ENCODE results near the gene L3MBTL2.

The L3MBTL2 gene

GRCh38 chr22:41240377-41241132 is 35.4 kb downstream of the L3MBTL2 start, which contains the start of gene CHADL:
Gene CHADL, minus strand, starts transcription at chr22:41240931. Its CDS starts 50 bp downstream, at chr22:41240881.
- peaks cover 7% of the 10 kb centered on the region for H3K4me1 ChIP-seq (ENCODE audit: control insufficient read depth, insufficient read depth, low read length, poor library complexity, severe bottlenecking)
- H3K27me3 ChIP-seq (replicated peaks; ENCODE audit: control insufficient read depth, insufficient read depth, low read length, poor library complexity, severe bottlenecking) = no peaks in the 10 kb centered on the region
- no peak within 1 kb of the TSS for H3K27ac ChIP-seq (ENCODE audit: insufficient read depth, low read length, poor library complexity, severe bottlenecking)
- no peaks in the 10 kb centered on the region for H3K9me3 ChIP-seq (ENCODE audit: control insufficient read depth, low read length)
- no peaks in the 10 kb centered on the region for H3K36me3 ChIP-seq (ENCODE audit: control insufficient read depth, insufficient read depth, low read length)
- DNase-seq = no peak
- no peak within 1 kb of the TSS for H3K4me3 ChIP-seq (ENCODE audit: insufficient read depth, low read depth, low read length, poor library complexity, severe bottlenecking)

- Histone ChIP-seq H3K4me3 (ENCODE audit: insufficient read depth, low read depth, low read length, poor library complexity, severe bottlenecking) (no peak overlapping the region), H3K36me3 (ENCODE audit: control insufficient read depth, insufficient read depth, low read length) (no peaks in the 10 kb centered on the region), H3K9me3 (ENCODE audit: control insufficient read depth, low read length) (no peaks in the 10 kb centered on the region), H3K27ac (ENCODE audit: insufficient read depth, low read length, poor library complexity, severe bottlenecking) (no peak overlapping the region), H3K4me1 (ENCODE audit: control insufficient read depth, insufficient read depth, low read length, poor library complexity, severe bottlenecking) (peaks cover 7% of the 10 kb centered on the region), H3K27me3 (replicated peaks; ENCODE audit: control insufficient read depth, insufficient read depth, low read length, poor library complexity, severe bottlenecking) (no peaks in the 10 kb centered on the region)
- DNase-seq = no peak
These were observed 36.1 kb downstream of the L3MBTL2 start for GRCh38 chr22:41241133-41241676.

- Histone ChIP-seq H3K9me3 (ENCODE audit: control insufficient read depth, low read length) (no peaks in the 10 kb centered on the region), H3K36me3 (ENCODE audit: control insufficient read depth, insufficient read depth, low read length) (peaks cover 4% of the 10 kb centered on the region), H3K4me3 (ENCODE audit: insufficient read depth, low read depth, low read length, poor library complexity, severe bottlenecking) (no peak overlapping the region), H3K27ac (ENCODE audit: insufficient read depth, low read length, poor library complexity, severe bottlenecking) (no peak overlapping the region), H3K4me1 (ENCODE audit: control insufficient read depth, insufficient read depth, low read length, poor library complexity, severe bottlenecking) (no peaks in the 10 kb centered on the region), H3K27me3 (replicated peaks; ENCODE audit: control insufficient read depth, insufficient read depth, low read length, poor library complexity, severe bottlenecking) (no peaks in the 10 kb centered on the region)
- DNase-seq = no peak
These were observed 37.4 kb downstream of the L3MBTL2 start for GRCh38 chr22:41242396-41243117.

- H3K4me3 ChIP-seq (ENCODE audit: insufficient read depth, low read depth, low read length, poor library complexity, severe bottlenecking) = no peak overlapping the region
- H3K9me3 ChIP-seq (ENCODE audit: control insufficient read depth, low read length) = no peaks in the 10 kb centered on the region
- H3K4me1 ChIP-seq (ENCODE audit: control insufficient read depth, insufficient read depth, low read length, poor library complexity, severe bottlenecking) = no peaks in the 10 kb centered on the region
- H3K36me3 ChIP-seq (ENCODE audit: control insufficient read depth, insufficient read depth, low read length) = peaks cover 12% of the 10 kb centered on the region
- no peak for DNase-seq
- no peaks in the 10 kb centered on the region for H3K27me3 ChIP-seq (replicated peaks; ENCODE audit: control insufficient read depth, insufficient read depth, low read length, poor library complexity, severe bottlenecking)
- no peak overlapping the region for H3K27ac ChIP-seq (ENCODE audit: insufficient read depth, low read length, poor library complexity, severe bottlenecking)
These were observed 38.2 kb downstream of the L3MBTL2 start for GRCh38 chr22:41243361-41243760.

- peaks cover 38% of the 10 kb centered on the region for H3K36me3 ChIP-seq (ENCODE audit: control insufficient read depth, insufficient read depth, low read length)
- no peak overlapping the region for H3K4me3 ChIP-seq (ENCODE audit: insufficient read depth, low read depth, low read length, poor library complexity, severe bottlenecking)
- H3K27me3 ChIP-seq (replicated peaks; ENCODE audit: control insufficient read depth, insufficient read depth, low read length, poor library complexity, severe bottlenecking) = no peaks in the 10 kb centered on the region
- no peaks in the 10 kb centered on the region for H3K4me1 ChIP-seq (ENCODE audit: control insufficient read depth, insufficient read depth, low read length, poor library complexity, severe bottlenecking)
- H3K27ac ChIP-seq (ENCODE audit: insufficient read depth, low read length, poor library complexity, severe bottlenecking) = no peak overlapping the region
- H3K9me3 ChIP-seq (ENCODE audit: control insufficient read depth, low read length) = no peaks in the 10 kb centered on the region
- DNase-seq = no peak
These were observed 40.9 kb downstream of the L3MBTL2 start for GRCh38 chr22:41245917-41246499.

- Histone ChIP-seq H3K36me3 (ENCODE audit: control insufficient read depth, insufficient read depth, low read length) (peaks cover 52% of the 10 kb centered on the region), H3K27ac (ENCODE audit: insufficient read depth, low read length, poor library complexity, severe bottlenecking) (no peak overlapping the region), H3K27me3 (replicated peaks; ENCODE audit: control insufficient read depth, insufficient read depth, low read length, poor library complexity, severe bottlenecking) (no peaks in the 10 kb centered on the region), H3K4me1 (ENCODE audit: control insufficient read depth, insufficient read depth, low read length, poor library complexity, severe bottlenecking) (no peaks in the 10 kb centered on the region), H3K4me3 (ENCODE audit: insufficient read depth, low read depth, low read length, poor library complexity, severe bottlenecking) (no peak overlapping the region), H3K9me3 (ENCODE audit: control insufficient read depth, low read length) (no peaks in the 10 kb centered on the region)
- no peak for DNase-seq
These were observed 42.6 kb downstream of the L3MBTL2 start for GRCh38 chr22:41247703-41248102.

GRCh38 chr22:41248314-41248713 is 43.2 kb downstream of the L3MBTL2 start:
- no peak overlapping the region for H3K27ac ChIP-seq (ENCODE audit: insufficient read depth, low read length, poor library complexity, severe bottlenecking)
- no peak overlapping the region for H3K4me3 ChIP-seq (ENCODE audit: insufficient read depth, low read depth, low read length, poor library complexity, severe bottlenecking)
- peaks cover 58% of the 10 kb centered on the region for H3K36me3 ChIP-seq (ENCODE audit: control insufficient read depth, insufficient read depth, low read length)
- no peaks in the 10 kb centered on the region for H3K4me1 ChIP-seq (ENCODE audit: control insufficient read depth, insufficient read depth, low read length, poor library complexity, severe bottlenecking)
- H3K27me3 ChIP-seq (replicated peaks; ENCODE audit: control insufficient read depth, insufficient read depth, low read length, poor library complexity, severe bottlenecking) = no peaks in the 10 kb centered on the region
- H3K9me3 ChIP-seq (ENCODE audit: control insufficient read depth, low read length) = no peaks in the 10 kb centered on the region
- no peak for DNase-seq

GRCh38 chr22:41248758-41249157 is 43.6 kb downstream of the L3MBTL2 start:
- Histone ChIP-seq H3K27me3 (replicated peaks; ENCODE audit: control insufficient read depth, insufficient read depth, low read length, poor library complexity, severe bottlenecking) (no peaks in the 10 kb centered on the region), H3K4me3 (ENCODE audit: insufficient read depth, low read depth, low read length, poor library complexity, severe bottlenecking) (no peak overlapping the region), H3K4me1 (ENCODE audit: control insufficient read depth, insufficient read depth, low read length, poor library complexity, severe bottlenecking) (no peaks in the 10 kb centered on the region), H3K36me3 (ENCODE audit: control insufficient read depth, insufficient read depth, low read length) (peaks cover 63% of the 10 kb centered on the region), H3K9me3 (ENCODE audit: control insufficient read depth, low read length) (no peaks in the 10 kb centered on the region), H3K27ac (ENCODE audit: insufficient read depth, low read length, poor library complexity, severe bottlenecking) (no peak overlapping the region)
- no peak for DNase-seq

- peaks cover 69% of the 10 kb centered on the region for H3K36me3 ChIP-seq (ENCODE audit: control insufficient read depth, insufficient read depth, low read length)
These were observed 44.3 kb downstream of the L3MBTL2 start for GRCh38 chr22:41249442-41249841.

GRCh38 chr22:41250127-41250526 is 45.0 kb downstream of the L3MBTL2 start:
- no peaks in the 10 kb centered on the region for H3K9me3 ChIP-seq (ENCODE audit: control insufficient read depth, low read length)
- no peaks in the 10 kb centered on the region for H3K27me3 ChIP-seq (replicated peaks; ENCODE audit: control insufficient read depth, insufficient read depth, low read length, poor library complexity, severe bottlenecking)
- H3K36me3 ChIP-seq (ENCODE audit: control insufficient read depth, insufficient read depth, low read length) = peaks cover 72% of the 10 kb centered on the region
- no peak for DNase-seq
- H3K4me1 ChIP-seq (ENCODE audit: control insufficient read depth, insufficient read depth, low read length, poor library complexity, severe bottlenecking) = no peaks in the 10 kb centered on the region
- no peak overlapping the region for H3K27ac ChIP-seq (ENCODE audit: insufficient read depth, low read length, poor library complexity, severe bottlenecking)
- H3K4me3 ChIP-seq (ENCODE audit: insufficient read depth, low read depth, low read length, poor library complexity, severe bottlenecking) = no peak overlapping the region

More at GRCh38 chr22:41249442-41249841, 44.3 kb downstream of the L3MBTL2 start:
- no peak for DNase-seq
- no peaks in the 10 kb centered on the region for H3K4me1 ChIP-seq (ENCODE audit: control insufficient read depth, insufficient read depth, low read length, poor library complexity, severe bottlenecking)
- H3K27me3 ChIP-seq (replicated peaks; ENCODE audit: control insufficient read depth, insufficient read depth, low read length, poor library complexity, severe bottlenecking) = no peaks in the 10 kb centered on the region
- H3K27ac ChIP-seq (ENCODE audit: insufficient read depth, low read length, poor library complexity, severe bottlenecking) = no peak overlapping the region
- H3K4me3 ChIP-seq (ENCODE audit: insufficient read depth, low read depth, low read length, poor library complexity, severe bottlenecking) = no peak overlapping the region
- no peaks in the 10 kb centered on the region for H3K9me3 ChIP-seq (ENCODE audit: control insufficient read depth, low read length)
